ENCODE measurements around the gene TNFSF11.

TNFSF11 gene

DNA sequence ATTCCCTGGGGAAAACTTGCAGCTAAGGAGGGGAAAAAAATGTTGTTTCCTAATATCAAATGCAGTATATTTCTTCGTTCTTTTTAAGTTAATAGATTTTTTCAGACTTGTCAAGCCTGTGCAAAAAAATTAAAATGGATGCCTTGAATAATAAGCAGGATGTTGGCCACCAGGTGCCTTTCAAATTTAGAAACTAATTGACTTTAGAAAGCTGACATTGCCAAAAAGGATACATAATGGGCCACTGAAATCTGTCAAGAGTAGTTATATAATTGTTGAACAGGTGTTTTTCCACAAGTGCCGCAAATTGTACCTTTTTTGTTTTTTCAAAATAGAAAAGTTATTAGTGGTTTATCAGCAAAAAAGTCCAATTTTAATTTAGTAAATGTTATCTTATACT, 33.6 kb downstream of the TNFSF11 start:
- Histone ChIP-seq H3K4me3 (ENCODE audit: insufficient read depth, low read depth, low read length, poor library complexity, severe bottlenecking) (no peak overlapping the region), H3K27me3 (replicated peaks; ENCODE audit: control insufficient read depth, insufficient read depth, low read length, poor library complexity, severe bottlenecking) (no peaks in the 10 kb centered on the region), H3K4me1 (ENCODE audit: control insufficient read depth, insufficient read depth, low read length, poor library complexity, severe bottlenecking) (no peaks in the 10 kb centered on the region), H3K27ac (ENCODE audit: insufficient read depth, low read length, poor library complexity, severe bottlenecking) (no peak overlapping the region), H3K9me3 (ENCODE audit: control insufficient read depth, low read length) (no peaks in the 10 kb centered on the region), H3K36me3 (ENCODE audit: control insufficient read depth, insufficient read depth, low read length) (no peaks in the 10 kb centered on the region)
- DNase-seq = no peak

DNA sequence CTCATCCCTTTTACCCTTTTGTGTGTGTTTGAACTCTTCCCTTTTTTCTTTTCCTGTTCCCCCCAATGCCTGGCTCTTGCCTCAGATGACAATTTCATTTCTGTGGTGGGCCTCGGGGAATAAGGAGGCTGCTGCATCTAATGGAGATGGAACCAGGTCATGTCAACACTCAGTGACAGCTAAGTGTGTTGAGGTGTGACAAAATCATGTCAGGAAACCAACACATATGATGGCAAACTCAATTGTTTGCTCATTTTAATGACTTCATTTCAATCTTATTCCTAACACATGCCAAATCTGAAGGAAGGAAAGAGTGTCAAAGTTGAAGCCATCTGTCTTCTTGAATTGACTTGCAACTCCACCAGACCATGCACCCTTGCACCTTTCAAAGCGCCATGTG, 36.7 kb downstream of the TNFSF11 start:
- H3K9me3 ChIP-seq (ENCODE audit: control insufficient read depth, low read length) = no peaks in the 10 kb centered on the region
- no peak overlapping the region for H3K4me3 ChIP-seq (ENCODE audit: insufficient read depth, low read depth, low read length, poor library complexity, severe bottlenecking)
- no peak for DNase-seq
- H3K36me3 ChIP-seq (ENCODE audit: control insufficient read depth, insufficient read depth, low read length) = no peaks in the 10 kb centered on the region
- H3K27me3 ChIP-seq (replicated peaks; ENCODE audit: control insufficient read depth, insufficient read depth, low read length, poor library complexity, severe bottlenecking) = no peaks in the 10 kb centered on the region
- H3K4me1 ChIP-seq (ENCODE audit: control insufficient read depth, insufficient read depth, low read length, poor library complexity, severe bottlenecking) = no peaks in the 10 kb centered on the region
- no peak overlapping the region for H3K27ac ChIP-seq (ENCODE audit: insufficient read depth, low read length, poor library complexity, severe bottlenecking)

GRCh38 chr13:42611086-42611779, 37.3 kb downstream of the TNFSF11 start:
- no peak overlapping the region for H3K27ac ChIP-seq (ENCODE audit: insufficient read depth, low read length, poor library complexity, severe bottlenecking)
- H3K4me3 ChIP-seq (ENCODE audit: insufficient read depth, low read depth, low read length, poor library complexity, severe bottlenecking) = no peak overlapping the region
- no peaks in the 10 kb centered on the region for H3K4me1 ChIP-seq (ENCODE audit: control insufficient read depth, insufficient read depth, low read length, poor library complexity, severe bottlenecking)
- no peak for DNase-seq
- no peaks in the 10 kb centered on the region for H3K27me3 ChIP-seq (replicated peaks; ENCODE audit: control insufficient read depth, insufficient read depth, low read length, poor library complexity, severe bottlenecking)
- H3K9me3 ChIP-seq (ENCODE audit: control insufficient read depth, low read length) = no peaks in the 10 kb centered on the region
- no peaks in the 10 kb centered on the region for H3K36me3 ChIP-seq (ENCODE audit: control insufficient read depth, insufficient read depth, low read length)

DNA sequence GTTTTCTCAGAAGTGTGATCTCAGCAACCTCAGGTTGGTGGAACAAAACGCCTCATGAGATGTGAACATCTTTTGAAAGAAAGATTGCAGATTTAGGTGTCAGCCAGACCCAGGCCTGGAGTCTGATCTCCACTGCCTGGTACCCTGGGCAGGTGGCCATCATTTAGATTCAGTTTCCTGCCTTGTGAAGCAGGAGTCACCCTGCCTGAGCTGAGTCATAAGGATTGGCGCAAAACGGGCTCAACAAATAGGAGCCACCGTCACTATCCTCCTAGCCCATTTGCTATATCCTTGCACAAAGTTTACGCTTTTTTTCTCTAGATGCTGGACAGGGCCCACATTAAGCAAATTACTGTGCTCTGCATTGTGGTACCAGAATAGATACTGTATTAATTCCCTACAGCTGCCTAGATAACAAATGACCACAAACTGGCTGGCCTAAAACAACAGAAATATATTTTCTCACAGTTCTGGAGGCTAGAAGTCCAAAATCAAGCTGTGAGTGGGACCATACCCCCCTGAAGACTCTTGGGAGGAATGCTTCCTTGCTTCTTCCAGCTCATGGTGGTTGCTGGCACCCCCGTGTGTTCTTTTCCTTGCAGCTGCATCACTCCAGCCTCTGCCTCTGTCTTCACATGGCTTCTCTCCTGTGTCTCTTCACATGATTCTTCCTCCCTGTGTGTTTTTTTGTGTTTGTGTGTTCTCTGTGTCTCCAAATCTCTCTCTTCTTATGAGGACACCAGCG, 38.2 kb downstream of the TNFSF11 start:
- Histone ChIP-seq H3K4me1 (ENCODE audit: control insufficient read depth, insufficient read depth, low read length, poor library complexity, severe bottlenecking) (no peaks in the 10 kb centered on the region), H3K27ac (ENCODE audit: insufficient read depth, low read length, poor library complexity, severe bottlenecking) (no peak overlapping the region), H3K9me3 (ENCODE audit: control insufficient read depth, low read length) (no peaks in the 10 kb centered on the region), H3K4me3 (ENCODE audit: insufficient read depth, low read depth, low read length, poor library complexity, severe bottlenecking) (no peak overlapping the region), H3K36me3 (ENCODE audit: control insufficient read depth, insufficient read depth, low read length) (no peaks in the 10 kb centered on the region), H3K27me3 (replicated peaks; ENCODE audit: control insufficient read depth, insufficient read depth, low read length, poor library complexity, severe bottlenecking) (no peaks in the 10 kb centered on the region)
- no peak for DNase-seq

- no peak overlapping the region for H3K27ac ChIP-seq (ENCODE audit: insufficient read depth, low read length, poor library complexity, severe bottlenecking)
- no peaks in the 10 kb centered on the region for H3K27me3 ChIP-seq (replicated peaks; ENCODE audit: control insufficient read depth, insufficient read depth, low read length, poor library complexity, severe bottlenecking)
- no peaks in the 10 kb centered on the region for H3K4me1 ChIP-seq (ENCODE audit: control insufficient read depth, insufficient read depth, low read length, poor library complexity, severe bottlenecking)
- H3K4me3 ChIP-seq (ENCODE audit: insufficient read depth, low read depth, low read length, poor library complexity, severe bottlenecking) = no peak overlapping the region
- H3K9me3 ChIP-seq (ENCODE audit: control insufficient read depth, low read length) = no peaks in the 10 kb centered on the region
- no peaks in the 10 kb centered on the region for H3K36me3 ChIP-seq (ENCODE audit: control insufficient read depth, insufficient read depth, low read length)
- no peak for DNase-seq
Measured at GRCh38 chr13:42614436-42615035, 40.6 kb downstream of the TNFSF11 start.

GRCh38 chr13:42615691-42616090, 41.7 kb downstream of the TNFSF11 start:
- H3K9me3 ChIP-seq (ENCODE audit: control insufficient read depth, low read length) = no peaks in the 10 kb centered on the region
- no peaks in the 10 kb centered on the region for H3K27me3 ChIP-seq (replicated peaks; ENCODE audit: control insufficient read depth, insufficient read depth, low read length, poor library complexity, severe bottlenecking)
- H3K27ac ChIP-seq (ENCODE audit: insufficient read depth, low read length, poor library complexity, severe bottlenecking) = no peak overlapping the region
- no peaks in the 10 kb centered on the region for H3K4me1 ChIP-seq (ENCODE audit: control insufficient read depth, insufficient read depth, low read length, poor library complexity, severe bottlenecking)
- DNase-seq = no peak
- no peak overlapping the region for H3K4me3 ChIP-seq (ENCODE audit: insufficient read depth, low read depth, low read length, poor library complexity, severe bottlenecking)
- H3K36me3 ChIP-seq (ENCODE audit: control insufficient read depth, insufficient read depth, low read length) = no peaks in the 10 kb centered on the region

- no peak for DNase-seq
- H3K36me3 ChIP-seq (ENCODE audit: control insufficient read depth, insufficient read depth, low read length) = no peaks in the 10 kb centered on the region
- no peak overlapping the region for H3K4me3 ChIP-seq (ENCODE audit: insufficient read depth, low read depth, low read length, poor library complexity, severe bottlenecking)
- no peaks in the 10 kb centered on the region for H3K9me3 ChIP-seq (ENCODE audit: control insufficient read depth, low read length)
- H3K4me1 ChIP-seq (ENCODE audit: control insufficient read depth, insufficient read depth, low read length, poor library complexity, severe bottlenecking) = no peaks in the 10 kb centered on the region
- no peaks in the 10 kb centered on the region for H3K27me3 ChIP-seq (replicated peaks; ENCODE audit: control insufficient read depth, insufficient read depth, low read length, poor library complexity, severe bottlenecking)
- no peak overlapping the region for H3K27ac ChIP-seq (ENCODE audit: insufficient read depth, low read length, poor library complexity, severe bottlenecking)
Measured at GRCh38 chr13:42617221-42617620, 43.3 kb downstream of the TNFSF11 start.

DNA sequence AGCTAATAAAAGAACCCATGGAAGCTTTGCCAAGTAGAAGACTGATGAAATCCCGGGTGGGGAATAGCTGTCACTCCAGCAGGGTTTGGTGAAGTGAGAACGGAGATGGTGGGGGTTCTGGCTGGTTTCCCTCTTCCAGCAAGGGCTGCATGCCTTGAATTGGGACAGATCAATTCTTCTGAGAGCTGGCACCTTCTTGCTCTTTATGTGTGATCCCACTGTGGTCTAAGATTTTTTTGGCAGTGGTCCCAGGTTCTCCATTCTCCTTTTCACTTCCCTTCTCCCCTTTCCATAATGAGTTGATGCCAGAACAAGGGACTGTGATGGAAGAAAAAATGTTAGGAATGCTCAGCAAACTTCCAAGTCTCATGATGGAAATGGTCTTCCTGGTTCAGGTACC, 50.0 kb downstream of the TNFSF11 start:
- H3K4me3 ChIP-seq (ENCODE audit: insufficient read depth, low read depth, low read length, poor library complexity, severe bottlenecking) = no peak overlapping the region
- no peaks in the 10 kb centered on the region for H3K9me3 ChIP-seq (ENCODE audit: control insufficient read depth, low read length)
- no peak for DNase-seq
- no peaks in the 10 kb centered on the region for H3K4me1 ChIP-seq (ENCODE audit: control insufficient read depth, insufficient read depth, low read length, poor library complexity, severe bottlenecking)
- no peak overlapping the region for H3K27ac ChIP-seq (ENCODE audit: insufficient read depth, low read length, poor library complexity, severe bottlenecking)
- H3K36me3 ChIP-seq (ENCODE audit: control insufficient read depth, insufficient read depth, low read length) = no peaks in the 10 kb centered on the region
- no peaks in the 10 kb centered on the region for H3K27me3 ChIP-seq (replicated peaks; ENCODE audit: control insufficient read depth, insufficient read depth, low read length, poor library complexity, severe bottlenecking)

GRCh38 chr13:42625611-42626010, 51.7 kb downstream of the TNFSF11 start:
- Histone ChIP-seq H3K36me3 (ENCODE audit: control insufficient read depth, insufficient read depth, low read length) (no peaks in the 10 kb centered on the region), H3K27ac (ENCODE audit: insufficient read depth, low read length, poor library complexity, severe bottlenecking) (no peak overlapping the region), H3K9me3 (ENCODE audit: control insufficient read depth, low read length) (no peaks in the 10 kb centered on the region), H3K27me3 (replicated peaks; ENCODE audit: control insufficient read depth, insufficient read depth, low read length, poor library complexity, severe bottlenecking) (no peaks in the 10 kb centered on the region), H3K4me1 (ENCODE audit: control insufficient read depth, insufficient read depth, low read length, poor library complexity, severe bottlenecking) (no peaks in the 10 kb centered on the region), H3K4me3 (ENCODE audit: insufficient read depth, low read depth, low read length, poor library complexity, severe bottlenecking) (no peak overlapping the region)
- DNase-seq = no peak

- Histone ChIP-seq H3K4me1 (ENCODE audit: control insufficient read depth, insufficient read depth, low read length, poor library complexity, severe bottlenecking) (no peaks in the 10 kb centered on the region), H3K4me3 (ENCODE audit: insufficient read depth, low read depth, low read length, poor library complexity, severe bottlenecking) (no peak overlapping the region), H3K27me3 (replicated peaks; ENCODE audit: control insufficient read depth, insufficient read depth, low read length, poor library complexity, severe bottlenecking) (no peaks in the 10 kb centered on the region), H3K36me3 (ENCODE audit: control insufficient read depth, insufficient read depth, low read length) (no peaks in the 10 kb centered on the region), H3K9me3 (ENCODE audit: control insufficient read depth, low read length) (no peaks in the 10 kb centered on the region), H3K27ac (ENCODE audit: insufficient read depth, low read length, poor library complexity, severe bottlenecking) (no peak overlapping the region)
- no peak for DNase-seq
Measured at GRCh38 chr13:42626176-42626860, 52.4 kb downstream of the TNFSF11 start.
